ENCODE data around the gene HOXD13. TPM values are rescaled to one million over a fixed set of nuclear protein-coding genes. Genes with fewer than 3 reads are reported as not detected.

Gene HOXD13
- total RNA-seq, 1 donor from 2014 or later = not detected

GRCh38 chr2:176082824-176083751 lies 9.4 kb upstream of the HOXD13 start:
- TF ChIP-seq, protein P1, sequence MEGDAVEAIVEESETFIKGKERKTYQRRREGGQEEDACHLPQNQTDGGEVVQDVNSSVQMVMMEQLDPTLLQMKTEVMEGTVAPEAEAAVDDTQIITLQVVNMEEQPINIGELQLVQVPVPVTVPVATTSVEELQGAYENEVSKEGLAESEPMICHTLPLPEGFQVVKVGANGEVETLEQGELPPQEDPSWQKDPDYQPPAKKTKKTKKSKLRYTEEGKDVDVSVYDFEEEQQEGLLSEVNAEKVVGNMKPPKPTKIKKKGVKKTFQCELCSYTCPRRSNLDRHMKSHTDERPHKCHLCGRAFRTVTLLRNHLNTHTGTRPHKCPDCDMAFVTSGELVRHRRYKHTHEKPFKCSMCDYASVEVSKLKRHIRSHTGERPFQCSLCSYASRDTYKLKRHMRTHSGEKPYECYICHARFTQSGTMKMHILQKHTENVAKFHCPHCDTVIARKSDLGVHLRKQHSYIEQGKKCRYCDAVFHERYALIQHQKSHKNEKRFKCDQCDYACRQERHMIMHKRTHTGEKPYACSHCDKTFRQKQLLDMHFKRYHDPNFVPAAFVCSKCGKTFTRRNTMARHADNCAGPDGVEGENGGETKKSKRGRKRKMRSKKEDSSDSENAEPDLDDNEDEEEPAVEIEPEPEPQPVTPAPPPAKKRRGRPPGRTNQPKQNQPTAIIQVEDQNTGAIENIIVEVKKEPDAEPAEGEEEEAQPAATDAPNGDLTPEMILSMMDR (IDR thresholded peaks at IDR 0.05) = no peak
- DNase-seq (ENCODE audit: low spot score in 2 of 2) = no peak
- H3K4me3 ChIP-seq = no peak overlapping the region
- peaks cover 85% of the 10 kb centered on the region for H3K27me3 ChIP-seq
- no peak overlapping the region for H3K27ac ChIP-seq
- no peaks in the 10 kb centered on the region for H3K4me1 ChIP-seq
- H3K9me3 ChIP-seq = no peaks in the 10 kb centered on the region
- H3K36me3 ChIP-seq = no peaks in the 10 kb centered on the region
- intact Hi-C loops (cut with DNase I) = loop anchor here (5.0 kb wide), 1 partner anchor 39 kb away; the partner anchor contains the start of gene HOXD9

DNA sequence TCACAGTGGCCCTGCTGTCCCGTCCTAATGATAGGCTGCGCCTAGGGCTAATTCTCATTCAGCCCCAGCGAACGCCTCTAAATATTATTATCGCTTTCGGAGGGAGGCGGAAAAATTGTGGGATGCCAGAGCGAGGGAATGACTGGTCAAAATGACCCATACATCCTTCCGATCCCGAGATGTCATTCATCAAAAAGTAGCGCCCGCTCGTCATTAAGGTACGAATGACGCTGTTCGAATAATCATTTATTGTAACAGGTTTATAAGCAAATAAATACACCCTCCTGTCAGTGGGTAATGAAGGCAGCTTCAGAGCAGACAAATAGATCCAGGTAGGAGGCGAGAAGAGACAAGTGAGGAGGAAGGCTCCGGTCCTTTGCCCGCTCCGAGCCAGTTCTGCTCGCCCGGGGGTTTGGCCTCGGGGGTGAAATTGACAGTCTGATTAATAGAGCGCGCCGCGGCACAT lies 8.7 kb upstream of the HOXD13 start, which contains the start of gene EVX2:
TSS of gene EVX2 (minus strand) at position 167 of the 466 bp plus-strand sequence. CDS start 186 bp downstream, outside the sequence.
- TF ChIP-seq, protein P1 (IDR thresholded peaks at IDR 0.05) = no peak
- no peak within 1 kb of the TSS for H3K27ac ChIP-seq
- no peaks in the 10 kb centered on the region for H3K4me1 ChIP-seq
- peaks cover 79% of the 10 kb centered on the region for H3K27me3 ChIP-seq
- intact Hi-C loops (cut with DNase I) = loop anchor here (5.0 kb wide), 1 partner anchor 38 kb away; the partner anchor contains the start of gene HOXD9
- no peak within 1 kb of the TSS for H3K4me3 ChIP-seq
- no peaks in the 10 kb centered on the region for H3K36me3 ChIP-seq
- DNase-seq (ENCODE audit: low spot score in 2 of 2) = no peak
- no peaks in the 10 kb centered on the region for H3K9me3 ChIP-seq

DNA sequence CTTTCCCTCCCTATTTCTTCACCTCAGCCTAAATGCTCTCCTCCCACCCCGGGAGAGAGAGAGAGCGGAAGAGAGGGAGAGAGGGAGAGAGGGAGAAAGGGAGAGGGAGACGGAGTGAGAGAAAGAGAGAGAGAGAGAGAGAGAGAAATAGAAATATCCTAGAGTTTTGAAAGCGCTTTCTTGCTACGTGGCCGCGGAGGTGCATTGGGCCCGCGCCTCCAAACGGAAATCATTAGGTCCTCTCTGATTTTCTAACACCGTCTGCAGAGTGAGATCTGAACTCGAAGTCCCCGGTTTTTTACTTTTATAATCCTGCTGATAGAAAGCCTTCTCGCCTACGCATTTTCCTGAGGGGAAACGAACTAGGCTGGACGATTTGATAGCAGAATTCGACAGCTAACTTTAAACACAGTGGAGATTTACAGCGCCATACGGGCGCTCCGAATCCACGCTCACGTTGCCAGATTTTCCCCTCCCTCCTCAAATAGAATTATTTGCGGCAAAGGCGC lies 7.9 kb upstream of the HOXD13 start:
- Histone ChIP-seq H3K4me3 (no peak overlapping the region), H3K27me3 (peaks cover 73% of the 10 kb centered on the region), H3K4me1 (no peaks in the 10 kb centered on the region), H3K9me3 (no peaks in the 10 kb centered on the region), H3K36me3 (no peaks in the 10 kb centered on the region), H3K27ac (no peak overlapping the region)
- DNase-seq (ENCODE audit: low spot score in 2 of 2) = no peak
- intact Hi-C loops (cut with DNase I) = loop anchor here (5.0 kb wide), 2 partner anchors 38 to 82 kb away; partner anchors contain the start of genes HOXD9 and LNPK
- TF ChIP-seq, protein P1 (IDR thresholded peaks at IDR 0.05) = no peak

GRCh38 chr2:176085120-176085788 lies 7.3 kb upstream of the HOXD13 start:
- Histone ChIP-seq H3K9me3 (no peaks in the 10 kb centered on the region), H3K27me3 (peaks cover 77% of the 10 kb centered on the region), H3K4me1 (no peaks in the 10 kb centered on the region), H3K27ac (no peak overlapping the region), H3K4me3 (no peak overlapping the region), H3K36me3 (no peaks in the 10 kb centered on the region)
- TF ChIP-seq, protein P1 (IDR thresholded peaks at IDR 0.05) = no peak
- intact Hi-C loops (cut with DNase I) = loop anchor here (5.0 kb wide), 1 partner anchor 83 kb away; the partner anchor contains the start of gene LNPK
- no peak for DNase-seq (ENCODE audit: low spot score in 2 of 2)
